GM18873 (cell line): Measurements from ENCODE around the gene DGKI.
"Not testable (repeated sequence)": the region's sequence is repeated elsewhere in the genome, so short reads cannot be mapped to it uniquely, and the experiment has no call there.

Source experiments
- ATAC-seq: cut with Tn5 transposase; IDR thresholded peaks from one replicate; pipeline ENCODE4 v1.9.1; 2021; ENCODE audit warnings: mild to moderate bottlenecking, moderate library complexity, moderate number of reproducible peaks; ENCODE audit not compliant: unreplicated experiment, low FRiP score

DGKI gene

GRCh38 chr7:137753948-137754851, 92.6 kb downstream of the DGKI start:
- ATAC-seq, result no peak

GRCh38 chr7:137753575-137753947, 93.2 kb downstream of the DGKI start:
- no peak for ATAC-seq

DNA sequence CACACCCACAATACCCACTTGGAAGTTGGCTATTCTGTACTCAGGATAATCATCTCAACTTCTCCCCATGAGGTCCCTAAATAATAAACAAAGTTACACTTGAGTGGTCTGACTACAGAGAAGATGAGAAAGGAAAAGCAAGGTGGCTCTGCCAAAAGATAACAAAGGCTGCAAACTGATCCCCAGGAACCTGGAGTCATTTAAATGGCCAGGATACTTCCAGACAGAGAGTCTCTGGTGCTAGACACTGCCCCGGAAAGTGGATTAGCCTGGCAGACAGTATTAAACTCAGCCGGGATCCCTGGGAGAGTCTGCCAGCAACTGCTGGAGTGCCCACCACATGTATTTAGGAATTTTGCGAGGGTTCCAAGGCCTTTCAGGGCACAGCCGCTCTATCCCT, 93.7 kb downstream of the DGKI start:
- no peak for ATAC-seq

GRCh38 chr7:137751361-137752009, 95.3 kb downstream of the DGKI start:
- no peak for ATAC-seq

DNA sequence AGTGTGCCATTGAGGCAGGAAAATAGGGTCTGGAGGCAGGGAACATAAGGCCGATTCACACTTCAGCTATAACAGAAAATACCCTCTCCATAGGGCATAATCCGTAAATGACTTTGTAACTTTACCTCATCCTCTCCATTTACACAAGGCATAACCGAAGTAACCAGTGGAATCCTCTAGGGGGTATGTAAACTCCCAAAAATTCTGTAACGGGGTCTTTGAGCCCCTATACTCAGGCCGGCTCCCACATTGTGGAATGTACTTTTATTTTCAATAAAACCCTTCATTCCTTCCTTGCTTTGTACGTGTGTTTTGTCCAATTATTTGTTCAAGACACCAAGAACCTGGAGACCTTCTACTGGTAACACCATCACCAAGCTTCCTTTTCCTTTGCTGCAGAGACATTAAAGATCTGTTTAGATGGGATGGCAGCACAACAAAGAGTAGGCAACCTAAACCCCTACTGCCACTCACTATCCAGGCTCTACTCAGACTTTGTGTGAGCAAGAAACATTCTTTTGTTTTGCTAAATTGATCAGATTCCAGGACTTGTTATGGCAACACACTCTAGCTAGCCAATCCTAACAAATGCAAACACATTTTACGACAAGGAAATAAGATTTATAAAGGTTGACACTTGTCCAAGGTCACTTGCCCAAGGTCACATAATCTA, 99.3 kb downstream of the DGKI start:
- ATAC-seq, result no peak

GRCh38 chr7:137743021-137743420, 103.8 kb downstream of the DGKI start:
- ATAC-seq, result no peak

- ATAC-seq, result no peak
Measured at GRCh38 chr7:137742051-137742450, 104.7 kb downstream of the DGKI start.

DNA sequence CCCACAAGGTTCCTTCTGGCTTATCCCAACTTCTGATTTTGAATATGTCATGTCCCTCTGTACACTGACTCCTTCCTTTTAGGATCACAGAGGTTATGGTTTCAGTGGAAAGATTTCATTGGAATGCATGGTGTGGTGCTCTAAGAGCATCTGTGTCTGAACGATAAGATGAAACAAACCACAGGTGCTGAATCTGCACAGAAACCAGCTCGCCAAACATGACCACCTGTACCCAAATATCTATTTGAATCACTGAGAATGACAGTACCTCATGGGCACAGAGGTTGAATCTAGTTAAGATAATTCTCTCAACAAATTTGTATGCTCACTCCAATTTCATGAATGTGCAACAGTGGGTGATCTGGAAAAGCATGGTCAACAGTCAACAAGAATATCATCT, 105.3 kb downstream of the DGKI start:
- ATAC-seq, result no peak

DNA sequence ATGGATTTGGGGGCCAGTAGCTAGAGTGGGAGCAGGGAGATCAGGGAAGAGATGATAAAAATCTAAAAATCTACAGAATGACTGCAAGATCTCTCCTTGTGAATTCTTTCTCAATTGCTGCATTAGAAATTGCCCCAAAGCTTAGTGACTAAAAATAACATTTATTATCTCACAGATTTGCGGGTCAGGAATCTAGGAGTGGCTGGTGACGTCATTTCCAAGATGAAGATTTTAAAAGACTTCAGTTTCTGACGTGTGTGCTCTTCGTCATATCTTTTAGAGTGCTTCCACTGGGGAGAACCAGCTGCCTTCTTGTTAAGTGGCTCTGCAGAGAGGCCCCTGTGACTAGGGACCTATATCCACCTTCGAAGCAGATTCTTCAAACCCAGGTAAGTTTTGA, 112.6 kb downstream of the DGKI start:
- no peak for ATAC-seq

DNA sequence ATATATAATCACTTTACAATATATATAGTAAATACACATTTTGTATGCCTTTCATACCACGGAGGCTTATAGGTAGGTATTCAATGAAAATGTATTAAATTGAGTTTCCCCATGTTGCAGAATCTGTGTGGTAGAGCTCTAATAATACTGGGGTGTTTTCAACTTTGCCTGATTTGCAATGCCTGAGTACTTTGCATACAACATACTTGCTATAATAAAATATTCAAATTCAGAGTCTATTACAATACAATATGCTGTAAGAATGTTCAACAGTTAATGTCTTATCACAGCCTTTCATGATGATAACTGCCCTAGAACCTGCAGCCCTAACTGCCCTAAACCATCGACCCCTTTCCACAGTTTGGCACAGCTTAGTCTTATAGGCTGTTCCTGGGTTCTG, 114.6 kb downstream of the DGKI start:
- ATAC-seq, result no peak

- ATAC-seq, result no peak
Measured at GRCh38 chr7:137731436-137731835, 115.3 kb downstream of the DGKI start.

DNA sequence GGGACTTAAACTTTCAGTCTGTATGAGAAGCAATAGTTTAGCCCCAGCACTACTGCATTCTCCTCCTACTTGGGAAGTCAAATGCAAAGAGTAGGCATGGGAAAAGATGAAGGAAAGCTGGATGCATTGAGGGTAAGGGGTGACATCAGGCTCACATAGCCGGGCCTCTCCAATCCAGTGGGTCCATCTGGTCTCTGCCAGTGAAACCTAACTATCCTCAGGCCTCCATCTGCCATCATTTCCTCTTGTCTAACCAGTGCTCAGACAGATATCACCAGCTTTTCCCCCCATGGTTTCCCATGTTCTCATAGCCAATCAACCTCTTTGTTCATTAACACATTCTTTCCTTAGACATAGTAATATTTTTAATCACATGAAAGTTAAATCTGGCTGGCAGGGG, 118.3 kb downstream of the DGKI start:
- ATAC-seq, result no peak

- ATAC-seq, result no peak
Measured at GRCh38 chr7:137727413-137727812, 119.4 kb downstream of the DGKI start.

DNA sequence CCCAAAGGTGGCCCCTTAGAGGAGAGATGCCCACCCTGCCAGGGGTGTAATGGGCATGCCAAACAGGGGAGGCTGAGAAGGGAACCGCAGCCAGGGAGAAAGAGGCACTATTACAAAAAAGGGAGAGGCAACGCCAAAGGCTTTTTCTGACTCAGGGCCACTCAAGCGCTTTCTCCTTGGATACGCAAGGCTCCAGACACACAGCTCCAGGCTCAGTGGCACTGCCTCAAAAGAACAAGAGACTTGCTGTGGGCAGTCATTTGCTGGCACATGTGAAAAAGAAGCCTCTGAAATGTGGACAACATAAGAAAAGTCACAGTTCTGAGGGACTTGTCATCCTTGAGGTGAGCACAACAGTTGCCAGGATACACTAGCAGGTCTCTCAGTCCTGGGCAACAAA, 128.4 kb downstream of the DGKI start:
- ATAC-seq, result no peak

- ATAC-seq, result no peak
Measured at GRCh38 chr7:137717811-137718271, 128.9 kb downstream of the DGKI start.

DNA sequence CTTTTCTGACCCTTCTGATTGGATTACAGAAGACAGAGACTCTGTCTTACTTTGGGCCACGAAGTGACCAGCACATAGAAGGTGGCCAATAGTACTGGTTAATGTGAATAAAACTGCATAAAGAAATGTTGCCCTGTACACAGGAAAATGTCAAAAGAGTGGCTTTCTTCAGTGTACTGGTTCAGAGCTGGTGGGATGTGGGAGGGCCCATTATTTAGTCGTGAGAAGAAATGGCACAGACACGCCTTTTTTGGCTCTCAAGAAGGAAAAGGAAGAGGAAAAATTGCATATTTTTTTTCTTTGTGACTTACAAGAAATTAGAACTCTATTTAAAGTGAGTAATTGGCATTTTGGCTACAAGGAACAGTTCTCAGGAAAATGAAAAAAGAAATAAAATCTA, 129.7 kb downstream of the DGKI start:
- ATAC-seq, result no peak

DNA sequence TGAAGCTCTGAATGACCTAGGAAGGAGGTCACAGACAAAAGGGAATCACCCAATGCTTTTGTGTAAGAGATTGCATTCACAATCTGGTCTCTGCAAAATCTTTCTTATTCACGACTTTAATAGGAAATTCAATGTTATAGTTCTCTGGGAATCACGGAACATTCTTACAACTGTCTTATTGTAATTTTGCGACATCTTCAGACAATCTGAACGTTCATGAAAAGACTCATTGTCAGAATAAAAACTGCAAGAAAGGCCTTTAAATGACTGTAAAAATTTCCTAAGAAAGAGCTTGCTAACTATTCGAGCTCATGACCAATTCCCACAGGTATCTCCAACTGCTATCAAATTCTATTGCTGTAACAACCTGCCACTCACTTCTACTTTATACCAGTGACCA, 130.7 kb downstream of the DGKI start:
- ATAC-seq, result no peak

- ATAC-seq, result no peak
Measured at GRCh38 chr7:137715533-137715932, 131.2 kb downstream of the DGKI start.

- no peak for ATAC-seq
Measured at GRCh38 chr7:137715121-137715520, 131.7 kb downstream of the DGKI start.

GRCh38 chr7:137706330-137706729, 140.4 kb downstream of the DGKI start:
- not testable (repeated sequence) for ATAC-seq

GRCh38 chr7:137704723-137705122, 142.1 kb downstream of the DGKI start:
- ATAC-seq, result no peak
